ENCODE results near the gene FAM180B.
A peak's percentile ranks its signal among the peaks of the same experiment; 100 is the strongest.

FAM180B gene

DNA sequence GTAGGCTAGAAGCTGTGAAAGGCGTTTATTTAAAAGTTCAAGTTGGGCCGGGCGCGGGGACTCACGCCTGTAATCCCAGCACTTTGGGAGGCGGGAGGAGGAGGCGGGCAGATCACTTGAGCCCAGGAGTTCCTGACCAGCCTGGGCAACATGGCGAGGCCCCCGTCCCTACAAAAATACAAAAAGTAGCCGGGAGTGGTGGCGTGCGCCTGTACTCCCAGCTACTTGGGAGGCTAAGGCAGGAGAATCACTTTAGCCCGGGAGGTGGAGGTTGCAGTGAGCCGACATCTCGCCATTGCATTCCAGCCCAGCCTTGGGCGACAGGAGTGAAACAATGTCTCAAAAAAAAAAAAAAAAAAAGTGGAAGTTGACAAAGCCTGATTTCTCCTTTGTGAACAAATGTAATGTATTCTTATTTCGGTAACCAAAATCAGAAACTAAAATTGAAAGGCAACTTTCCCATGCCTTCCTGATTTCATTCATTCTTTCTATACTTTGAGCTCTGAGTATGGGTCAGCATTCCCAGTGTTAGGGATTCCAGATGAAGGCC is 20.3 kb upstream of the FAM180B start:
- DNase-seq (ENCODE audit: insufficient read length, low spot score) (no peak), FAIRE-seq (no peak)

DNA sequence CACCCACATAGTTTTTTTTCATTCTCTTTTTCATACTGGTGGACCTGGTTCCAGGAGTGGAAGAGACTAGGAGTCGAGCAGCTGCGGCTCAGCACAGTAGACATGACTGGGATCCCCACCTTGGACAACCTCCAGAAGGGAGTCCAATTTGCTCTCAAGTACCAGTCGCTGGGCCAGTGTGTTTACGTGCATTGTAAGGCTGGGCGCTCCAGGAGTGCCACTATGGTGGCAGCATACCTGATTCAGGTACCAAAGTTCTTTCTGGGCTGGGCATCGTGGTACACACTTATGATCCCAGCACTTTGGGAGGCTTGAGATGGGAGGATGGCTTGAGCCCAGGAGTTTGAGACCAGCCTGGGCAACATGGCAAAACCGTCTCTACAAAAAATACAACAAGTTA is 16.8 kb upstream of the FAM180B start:
- no peak for FAIRE-seq
- DNase-seq (ENCODE audit: insufficient read length, low spot score) = no peak

DNA sequence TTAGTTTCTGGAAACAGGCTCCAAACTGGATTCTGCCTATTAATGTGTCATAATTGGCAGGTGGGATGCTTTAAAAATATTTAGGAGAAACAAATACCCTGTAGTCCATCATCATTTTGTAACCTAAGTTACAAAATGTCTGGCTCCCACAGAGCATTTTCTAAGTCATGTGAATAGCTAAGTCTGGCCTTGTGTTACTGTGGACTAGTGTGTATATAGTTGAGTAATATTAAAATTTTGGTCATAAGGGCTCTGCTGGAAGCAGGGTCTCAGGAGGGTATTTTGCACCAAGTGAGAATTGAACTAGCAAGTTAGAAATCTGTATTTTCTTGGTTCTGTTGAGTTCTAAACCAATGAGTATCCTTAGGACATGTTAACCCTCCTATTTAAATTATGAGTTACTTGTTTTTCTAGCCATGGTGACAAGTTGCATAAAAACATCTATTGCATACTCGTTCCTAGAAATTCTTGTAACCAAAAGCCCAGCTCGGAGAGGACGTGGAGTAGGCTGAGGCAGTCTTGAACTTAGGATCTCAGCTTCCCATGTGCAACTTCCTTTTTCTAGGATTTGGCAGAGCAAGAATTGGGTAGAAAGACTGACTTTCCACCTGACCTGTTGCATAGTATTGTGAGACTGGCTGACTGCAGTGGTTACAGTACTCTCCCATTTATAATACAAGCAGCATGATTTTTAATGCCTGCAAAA is 15.7 kb upstream of the FAM180B start:
- no peak for FAIRE-seq

DNA sequence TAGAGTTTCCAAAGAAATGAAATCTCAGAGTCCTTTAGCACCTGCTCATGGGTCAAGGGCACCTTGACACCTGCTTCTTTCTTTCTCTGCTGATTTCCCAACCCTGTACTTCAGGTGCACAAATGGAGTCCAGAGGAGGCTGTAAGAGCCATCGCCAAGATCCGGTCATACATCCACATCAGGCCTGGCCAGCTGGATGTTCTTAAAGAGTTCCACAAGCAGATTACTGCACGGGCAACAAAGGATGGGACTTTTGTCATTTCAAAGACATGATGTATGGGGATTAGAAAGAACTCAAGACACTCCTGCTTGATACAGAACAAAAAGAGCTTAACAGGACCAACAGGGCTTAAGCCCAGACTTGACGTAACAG is 15.1 kb upstream of the FAM180B start:
- DNase-seq (ENCODE audit: insufficient read length, low spot score) (no peak), FAIRE-seq (no peak)

More for the DNA sequence above, 15.7 kb upstream of the FAM180B start:
- no peak for DNase-seq (ENCODE audit: insufficient read length, low spot score)

DNA sequence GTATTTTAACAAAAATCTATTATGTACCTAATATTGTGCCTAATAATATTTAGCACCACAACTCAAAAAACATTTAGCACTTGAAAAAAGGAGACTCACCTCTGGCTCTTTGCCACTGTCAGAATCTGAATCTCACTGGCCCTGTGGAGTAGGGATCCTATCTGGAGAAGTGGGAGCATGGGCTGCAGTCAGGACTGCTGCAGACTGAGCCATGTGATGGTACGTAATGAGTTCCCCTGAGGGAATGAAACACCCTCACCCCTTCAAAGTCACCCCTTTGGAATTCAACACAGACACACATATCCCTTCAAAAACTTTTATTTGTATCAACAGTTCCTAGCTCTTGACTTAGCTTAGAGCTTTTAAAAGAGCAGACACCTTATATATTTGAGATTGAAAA is 14.6 kb upstream of the FAM180B start:
- no peak for FAIRE-seq
- no peak for DNase-seq (ENCODE audit: insufficient read length, low spot score)

DNA sequence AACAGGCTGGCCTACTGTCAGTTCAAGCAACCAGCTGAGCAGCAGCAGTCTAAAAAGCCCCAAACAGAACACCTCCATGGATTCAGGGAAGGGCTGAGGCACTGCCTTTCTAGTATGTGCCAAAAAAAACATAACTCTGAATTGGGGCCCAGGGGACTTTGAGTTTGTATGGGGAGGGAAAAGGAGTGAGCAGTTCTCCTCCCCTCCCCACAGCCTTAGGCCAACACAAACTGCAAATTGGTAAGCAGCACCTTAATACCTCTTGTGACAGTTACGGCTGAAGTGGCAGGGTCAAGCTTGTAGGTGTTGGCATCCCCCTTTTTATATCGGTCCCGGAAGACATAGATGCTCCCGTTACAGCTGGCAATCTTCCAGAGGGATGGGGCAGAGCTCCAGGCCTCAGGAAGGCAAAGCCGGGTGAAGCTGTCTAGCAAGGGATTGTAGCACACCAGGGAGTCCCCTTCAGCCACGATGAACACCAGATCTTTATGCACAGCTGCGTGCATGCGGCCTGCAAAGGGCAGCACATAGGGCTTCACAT is 13.7 kb upstream of the FAM180B start:
- DNase-seq (ENCODE audit: insufficient read length, low spot score) (no peak), FAIRE-seq (no peak)

DNA sequence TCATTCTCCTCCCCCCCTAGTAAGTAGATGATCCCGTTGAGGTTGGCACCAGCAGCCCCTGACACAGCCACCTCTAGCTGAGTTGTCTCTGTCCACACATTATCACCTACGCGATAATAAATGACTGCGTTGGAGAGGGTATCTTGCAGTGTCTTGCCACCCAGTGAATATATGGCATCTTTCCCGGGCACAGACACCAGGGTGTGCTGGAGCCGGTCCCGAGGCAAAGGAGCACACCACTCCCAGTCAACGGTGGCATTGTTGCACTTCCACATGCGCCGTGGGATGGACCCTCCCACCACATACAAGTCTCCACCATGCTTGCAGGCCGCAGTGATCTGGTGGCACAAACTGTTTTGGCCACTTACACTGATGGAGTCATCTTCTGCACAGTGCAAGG is 13.2 kb upstream of the FAM180B start:
- FAIRE-seq = no peak
- no peak for DNase-seq (ENCODE audit: insufficient read length, low spot score)

DNA sequence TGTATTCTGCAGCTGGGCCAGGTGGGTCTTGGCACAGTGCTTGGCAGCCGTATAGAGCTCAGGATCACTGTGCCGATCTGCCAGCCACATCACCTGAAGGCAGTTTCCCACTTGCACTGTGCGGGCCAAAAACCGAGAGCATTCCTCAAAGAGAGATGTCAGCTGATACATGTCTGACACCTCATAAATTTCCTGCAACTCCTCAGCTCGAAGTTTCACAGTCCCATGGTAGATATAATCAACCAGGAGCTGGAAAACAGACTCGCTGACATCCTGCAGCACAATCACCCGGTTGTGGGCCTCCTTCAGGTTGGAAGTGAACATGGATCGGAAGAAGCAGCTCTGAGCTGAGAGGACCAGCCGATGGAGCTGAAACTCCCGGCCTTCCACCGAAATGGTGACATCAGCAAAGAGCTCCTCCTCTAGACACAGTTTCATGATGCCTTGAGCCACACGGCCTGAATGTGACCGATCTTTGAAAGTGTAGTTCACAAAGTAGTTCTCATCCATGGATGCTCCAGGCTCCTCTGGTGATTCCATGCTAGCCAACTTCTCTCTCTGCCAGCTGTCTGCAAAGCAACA is 8.9 kb upstream of the FAM180B start:
- DNase-seq (ENCODE audit: insufficient read length, low spot score) (no peak), FAIRE-seq (no peak)

DNA sequence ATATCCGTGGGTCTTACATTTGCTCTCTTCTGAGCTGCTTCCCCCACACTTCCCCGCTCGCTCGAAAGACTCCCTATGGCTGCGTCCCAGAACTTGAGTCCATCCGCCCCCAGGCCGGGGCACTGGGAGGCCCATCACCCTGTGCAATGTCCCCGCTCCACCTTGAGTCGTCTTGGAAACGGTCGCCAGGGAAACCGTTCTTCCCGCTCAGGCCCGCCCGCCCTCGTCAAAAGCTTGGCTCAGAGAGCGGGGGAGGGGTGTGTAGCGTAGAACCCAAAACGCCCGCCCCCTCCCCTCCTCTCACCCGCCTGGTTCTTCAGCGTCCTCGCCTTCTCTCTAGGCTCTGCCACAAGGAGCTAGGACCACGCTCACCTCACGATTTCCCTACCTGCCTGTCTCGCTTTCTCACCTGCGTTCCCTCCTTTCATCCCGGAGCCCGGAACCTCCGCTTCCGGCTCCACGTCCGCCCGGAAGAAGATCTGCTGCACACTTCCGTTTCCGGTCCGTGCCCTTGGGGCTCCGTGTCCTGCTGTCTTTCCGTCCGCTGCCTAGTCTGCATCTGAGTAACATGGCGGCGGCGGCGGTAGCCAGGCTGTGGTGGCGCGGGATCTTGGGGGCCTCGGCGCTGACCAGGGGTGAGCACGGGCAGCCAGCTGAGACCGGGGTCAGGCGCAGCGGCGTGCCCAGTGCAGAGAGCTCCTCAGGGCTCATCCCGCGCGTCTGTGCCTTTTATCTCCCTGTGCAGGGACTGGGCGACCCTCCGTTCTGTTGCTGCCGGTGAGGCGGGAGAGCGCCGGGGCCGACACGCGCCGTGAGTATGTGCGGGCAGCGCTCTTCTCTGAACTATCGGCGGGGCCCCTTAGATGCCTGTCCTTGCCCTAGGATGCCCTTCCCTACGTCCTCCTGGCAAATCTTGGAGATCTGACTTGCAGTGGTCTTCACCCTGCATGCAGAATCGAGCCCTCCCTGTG is 7.7 kb upstream of the FAM180B start, which contains the start of the genes KBTBD4 and NDUFS3:
TSS of gene KBTBD4 (minus strand) at position 447 of the 971 bp plus-strand sequence. CDS start at position 428, 19 bp downstream.
TSS of gene NDUFS3 (plus strand) at position 551 of the 971 bp plus-strand sequence. CDS start at position 569, 18 bp downstream.
- DNase-seq (ENCODE audit: insufficient read length, low spot score) (peak; percentile 87), FAIRE-seq (peak; percentile 63)

DNA sequence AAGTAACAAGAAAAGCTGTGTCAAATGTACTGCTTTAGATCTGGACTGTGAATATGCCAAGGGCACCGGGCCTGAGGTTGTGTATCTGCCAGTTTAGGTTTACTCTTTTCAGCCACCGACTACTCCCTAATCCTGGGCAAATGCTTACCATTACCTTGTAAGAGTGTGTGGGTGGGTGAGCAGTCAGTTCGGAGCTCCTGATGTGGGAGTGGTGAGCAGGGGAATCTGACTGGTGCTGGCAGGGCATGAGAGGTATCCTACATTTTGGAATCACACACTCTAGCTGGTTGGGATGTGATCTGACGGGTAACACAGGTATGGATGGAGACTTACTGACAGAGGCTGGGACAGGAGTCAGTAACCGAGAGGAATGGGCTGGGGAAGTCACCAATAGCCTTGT is 2.6 kb upstream of the FAM180B start:
- FAIRE-seq = no peak
- no peak for DNase-seq (ENCODE audit: insufficient read length, low spot score)

DNA sequence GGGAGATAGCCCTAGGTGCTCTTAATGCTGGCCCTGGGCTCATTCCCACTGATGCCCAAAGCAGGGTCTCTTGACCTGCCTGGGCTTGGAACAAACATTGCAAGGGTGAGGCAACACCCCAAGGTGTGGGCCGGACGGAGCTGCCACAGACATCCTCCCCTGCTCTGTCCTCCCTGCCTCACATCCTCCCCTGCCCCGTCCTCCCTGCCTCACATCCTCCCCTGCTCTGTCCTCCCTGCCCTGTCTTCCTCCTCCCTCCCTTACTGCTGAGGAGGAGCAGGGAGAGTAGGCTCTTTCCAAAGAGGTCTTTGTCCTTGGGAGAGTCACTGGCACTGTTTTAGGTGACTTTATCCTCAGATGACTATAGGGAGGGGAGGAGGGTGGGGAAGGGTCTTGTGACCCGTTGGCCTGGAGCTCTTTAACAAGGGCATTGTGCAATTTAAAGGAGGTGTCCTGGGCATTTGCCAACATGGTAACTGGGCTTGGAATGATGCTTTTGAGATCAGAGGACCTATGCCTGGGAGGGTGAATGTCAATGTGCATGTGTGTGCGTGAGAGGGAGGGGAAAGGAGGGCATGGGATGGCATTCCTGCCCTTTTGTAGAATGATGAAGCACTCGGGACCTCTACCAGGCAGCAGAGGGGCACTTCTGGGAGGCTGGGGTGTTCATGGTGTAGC is 700 bp downstream of the FAM180B start:
- no peak for FAIRE-seq

DNA sequence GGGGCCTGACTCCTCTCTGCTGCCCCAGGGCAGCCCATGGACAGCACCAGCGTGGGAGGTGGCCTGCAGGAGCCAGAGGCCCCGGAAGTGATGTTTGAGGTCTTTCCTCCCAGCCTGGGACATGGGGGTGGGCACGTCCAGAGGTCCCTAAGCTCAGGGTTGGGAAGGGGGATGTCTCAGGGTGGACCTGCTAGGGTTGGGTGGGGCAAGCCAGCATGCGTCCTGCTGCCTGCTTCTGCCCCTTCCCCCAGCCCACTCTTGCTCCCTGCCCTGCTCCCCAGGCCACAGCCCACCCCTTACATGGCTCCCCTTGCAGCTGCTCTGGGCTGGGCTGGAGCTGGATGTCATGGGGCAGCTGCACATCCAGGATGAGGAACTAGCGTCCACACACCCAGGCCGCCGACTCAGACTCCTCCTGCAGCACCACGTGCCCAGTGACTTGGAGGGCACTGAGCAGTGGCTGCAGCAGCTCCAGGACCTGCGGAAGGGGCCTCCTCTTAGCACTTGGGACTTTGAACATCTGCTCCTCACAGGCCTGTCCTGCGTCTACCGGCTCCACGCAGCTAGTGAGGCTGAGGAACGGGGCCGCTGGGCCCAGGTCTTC is 1.3 kb downstream of the FAM180B start:
- DNase-seq (ENCODE audit: insufficient read length, low spot score) = no peak

More for the DNA sequence above, 700 bp downstream of the FAM180B start:
- no peak for DNase-seq (ENCODE audit: insufficient read length, low spot score)

DNA sequence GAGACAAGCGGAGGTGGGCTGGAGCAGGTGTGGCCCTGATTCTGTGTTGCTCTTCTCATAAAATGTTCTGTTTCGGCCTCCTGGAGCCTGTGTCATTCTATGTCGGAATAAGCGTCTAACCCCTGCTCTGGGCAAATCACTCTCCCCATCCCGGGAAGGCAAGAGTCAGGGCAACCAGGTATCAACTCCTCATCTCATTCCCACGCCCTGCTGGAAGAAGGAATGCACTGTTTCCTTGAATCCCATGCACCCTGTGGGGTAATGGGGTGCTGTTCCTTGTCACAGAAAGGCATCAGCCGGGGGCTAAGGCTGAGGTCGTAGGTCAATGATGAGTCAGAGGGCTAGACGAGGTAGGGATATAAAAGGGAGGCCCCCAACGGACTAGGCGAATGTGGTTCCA is 2.6 kb downstream of the FAM180B start:
- FAIRE-seq (no peak), DNase-seq (ENCODE audit: insufficient read length, low spot score) (no peak)

More for the DNA sequence above, 1.3 kb downstream of the FAM180B start:
- no peak for FAIRE-seq

DNA sequence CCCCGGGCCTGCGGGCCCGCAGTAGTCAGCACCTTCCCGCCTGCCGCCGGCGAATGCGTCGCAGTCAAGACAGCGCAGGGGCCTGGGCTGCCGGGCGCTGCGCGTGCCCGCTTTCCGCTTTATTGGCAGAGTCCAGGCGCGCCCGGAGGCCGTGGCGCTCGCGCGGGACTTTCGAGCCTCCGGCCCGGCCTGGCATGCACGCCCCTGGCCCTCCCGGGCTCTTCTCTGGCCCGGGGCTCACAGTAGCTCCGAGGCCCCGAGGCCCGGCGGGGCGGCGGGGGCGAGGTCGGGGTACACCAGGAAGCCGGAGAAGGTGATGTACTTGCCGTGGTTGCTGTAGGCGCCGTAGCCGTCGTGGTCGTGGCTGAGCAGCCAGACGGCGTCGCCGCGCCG is 3.1 kb downstream of the FAM180B start:
- DNase-seq (ENCODE audit: insufficient read length, low spot score) (no peak), FAIRE-seq (no peak)

DNA sequence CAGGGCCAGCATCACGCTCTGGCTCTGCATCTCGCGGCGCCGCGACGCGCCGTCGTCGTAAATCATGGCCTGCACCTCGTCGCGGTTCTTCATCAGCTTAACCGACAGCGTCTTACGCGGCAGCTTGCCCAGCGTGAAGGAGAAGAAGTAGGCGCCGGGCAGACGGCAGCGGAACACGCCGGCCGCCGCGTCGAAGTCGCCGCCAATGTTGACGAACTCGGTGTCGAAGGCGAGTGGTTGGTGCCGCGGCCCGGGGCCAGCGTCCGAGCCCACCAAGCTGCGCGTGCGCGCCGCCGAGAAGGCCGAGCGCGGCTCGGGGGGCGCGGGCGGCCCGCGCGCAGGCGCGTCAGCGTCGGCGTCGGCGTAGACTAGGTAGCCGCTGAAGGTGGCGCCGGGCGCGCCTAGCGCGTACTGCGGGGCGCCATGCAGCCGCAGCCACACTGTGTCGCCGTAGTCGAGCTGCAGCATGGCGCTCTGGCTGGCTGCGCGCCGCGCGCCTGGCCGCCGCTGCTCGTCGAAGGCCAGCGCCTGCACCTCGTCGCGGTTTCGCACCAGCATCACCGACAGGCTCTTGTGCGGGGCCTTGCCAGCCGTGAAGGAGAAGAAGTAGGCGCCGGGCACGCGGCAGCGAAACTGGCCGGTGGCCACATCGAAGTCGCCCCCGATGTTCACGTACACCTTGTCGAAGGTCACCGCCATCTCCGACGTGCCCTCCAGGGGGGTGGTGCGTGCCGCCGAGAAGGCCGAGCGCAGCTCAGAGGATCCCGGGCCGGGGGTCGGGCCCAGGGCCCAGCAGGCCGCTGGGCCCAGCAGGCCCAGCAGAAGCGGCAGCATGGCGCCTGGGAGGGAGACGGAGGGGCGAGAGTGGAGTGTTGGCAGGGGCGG is 3.7 kb downstream of the FAM180B start:
- FAIRE-seq = no peak
- no peak for DNase-seq (ENCODE audit: insufficient read length, low spot score)

DNA sequence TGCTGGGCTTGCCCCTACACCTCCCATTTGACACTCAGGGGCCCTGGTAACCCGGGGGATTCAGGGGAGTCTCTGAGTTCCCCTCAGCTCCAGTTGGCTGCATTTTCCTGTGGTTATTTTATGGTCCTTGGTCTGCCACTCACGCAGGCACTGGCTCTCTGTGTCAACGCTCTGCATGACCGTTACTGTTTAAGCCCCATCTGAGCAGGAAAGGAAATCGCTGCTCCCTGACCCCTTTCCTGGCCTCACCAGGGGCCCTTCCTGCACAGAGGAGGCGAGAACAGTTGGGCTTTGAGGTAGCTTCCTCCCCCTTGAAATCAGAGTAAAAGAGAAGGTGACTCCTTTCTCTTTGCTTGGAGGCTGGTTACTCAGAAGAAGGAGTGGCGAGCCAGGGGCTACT is 5.3 kb downstream of the FAM180B start:
- FAIRE-seq = peak; percentile 40
- no peak for DNase-seq (ENCODE audit: insufficient read length, low spot score)

DNA sequence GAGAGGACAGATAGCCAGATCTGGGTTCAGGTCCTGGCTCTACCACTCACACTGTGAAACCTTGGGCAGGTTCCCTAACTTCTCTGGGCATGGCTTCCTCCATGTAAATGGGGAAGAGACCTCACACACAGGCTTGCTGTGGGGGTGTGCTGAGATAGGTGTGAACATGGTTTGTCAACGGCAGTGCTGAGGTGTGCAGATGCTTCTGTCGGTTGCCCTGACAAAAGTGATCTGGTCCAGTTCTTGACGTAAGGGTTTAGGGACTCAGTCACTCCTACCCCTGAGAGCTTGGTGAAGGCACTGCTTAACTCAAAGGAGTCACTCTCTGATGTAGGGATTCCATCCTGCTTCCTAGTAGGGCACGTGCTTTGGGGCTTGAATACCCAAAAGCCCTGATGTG is 5.8 kb downstream of the FAM180B start:
- no peak for DNase-seq (ENCODE audit: insufficient read length, low spot score)
- FAIRE-seq = no peak

DNA sequence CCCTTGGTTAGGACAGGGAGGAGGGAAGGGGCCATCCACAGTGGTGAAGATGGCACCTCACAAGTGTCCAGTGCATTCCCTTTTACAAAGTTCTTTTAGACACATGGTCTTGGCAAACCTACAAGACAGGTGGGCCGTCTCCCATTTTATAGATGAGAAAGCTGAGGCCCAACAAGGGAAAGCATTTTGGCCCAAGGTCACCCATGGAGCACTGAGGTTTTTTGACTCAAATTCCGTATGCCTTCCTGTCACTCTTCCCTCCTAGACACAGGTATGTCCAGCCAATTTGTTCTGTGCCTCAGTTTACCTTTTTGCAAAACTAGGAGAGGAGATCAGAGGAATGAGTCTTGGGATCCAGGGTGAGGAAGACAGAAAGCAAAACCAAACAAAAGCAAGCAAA is 6.5 kb downstream of the FAM180B start:
- DNase-seq (ENCODE audit: insufficient read length, low spot score) = no peak
- no peak for FAIRE-seq

DNA sequence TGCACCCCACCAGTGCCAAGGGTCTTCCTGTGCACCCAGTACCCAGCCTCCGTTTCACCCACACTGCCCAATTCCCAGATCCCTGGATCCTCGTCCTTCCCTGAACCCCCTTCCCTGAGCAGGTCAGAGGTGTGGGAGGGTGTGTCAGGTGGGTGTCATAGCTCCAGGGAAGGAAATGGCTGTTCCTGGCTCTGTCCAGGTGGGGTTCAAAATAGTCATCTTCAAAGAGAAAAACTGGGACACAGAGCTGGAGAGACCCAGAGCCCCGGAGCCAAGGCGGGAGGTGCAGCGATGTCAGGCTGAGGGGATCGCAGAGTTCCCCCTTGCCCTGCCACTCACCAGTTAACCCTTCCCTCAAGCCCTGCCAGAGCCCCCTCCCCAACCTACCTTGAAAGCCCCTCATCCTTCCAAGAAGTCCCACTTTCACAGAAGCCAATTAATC is 7.0 kb downstream of the FAM180B start:
- no peak for FAIRE-seq
- DNase-seq (ENCODE audit: insufficient read length, low spot score) = no peak
